HepG2 (cell line): ENCODE measurements around the gene STK40. TPM values are rescaled to one million over a fixed set of nuclear protein-coding genes. Genes with fewer than 3 reads are reported as not detected.

Experiments used
- ADNP ChIP-seq: sonication (generic); formaldehyde crosslinking; IDR thresholded peaks from 2 replicates; pipeline ENCODE4 v1.4.0; 2020; ENCODE audit warnings: missing genetic modification reagents
- CEBPG ChIP-seq: IDR thresholded peaks from 2 replicates; pipeline ENCODE4 v1.6.1; 2016
- CREM ChIP-seq, 2 experiments: sonication (generic) in 1 of 2; formaldehyde crosslinking in 1 of 2; IDR thresholded peaks; 2 replicates each; pipeline versions ENCODE4 v1.4.0 to v1.6.1; 2016 to 2020; ENCODE audit warnings: antibody characterized with exemption in 1 of 2, mild to moderate bottlenecking in 1 of 2, missing genetic modification reagents in 1 of 2
- DNMT3B ChIP-seq: conservative IDR thresholded peaks from 2 replicates; pipeline ENCODE4 v1.6.1; 2016; ENCODE audit warnings: missing biosample characterization, control low read depth
- JUN ChIP-seq: sonication (generic); formaldehyde crosslinking; IDR thresholded peaks from 2 replicates; pipeline ENCODE4 v1.4.0; 2020; ENCODE audit warnings: mild to moderate bottlenecking, missing genetic modification reagents
- KDM2A ChIP-seq: sonication (generic); formaldehyde crosslinking; IDR thresholded peaks from 2 replicates; pipeline ENCODE4 v1.4.0; 2020; ENCODE audit warnings: low read depth, missing genetic modification reagents, borderline replicate concordance
- KDM5A ChIP-seq: fragments of 200-600 bp; sonication (generic); IDR thresholded peaks from 2 replicates; pipeline ENCODE4 v1.7.0; 2018; ENCODE audit warnings: antibody characterized with exemption, mild to moderate bottlenecking, low read length, borderline replicate concordance
- NR1H2 ChIP-seq: sonication (generic); formaldehyde crosslinking; IDR thresholded peaks from 2 replicates; pipeline ENCODE4 v1.8.1; 2022; ENCODE audit warnings: low read depth, missing genetic modification reagents, borderline replicate concordance
- PAX8 ChIP-seq: sonication (generic); formaldehyde crosslinking; IDR thresholded peaks from 2 replicates; pipeline ENCODE4 v1.8.0; 2022; ENCODE audit warnings: mild to moderate bottlenecking, missing genetic modification reagents, borderline replicate concordance
- RCOR2 ChIP-seq: IDR thresholded peaks from 2 replicates; pipeline ENCODE4 v1.6.1; 2016; ENCODE audit warnings: missing biosample characterization, missing genetic modification reagents
- SP5 ChIP-seq: IDR thresholded peaks from 2 replicates; pipeline ENCODE4 v1.6.1; 2016; ENCODE audit warnings: low read depth, borderline replicate concordance
- TBL1XR1 ChIP-seq: fragments of 150-350 bp; IDR thresholded peaks from 2 replicates; pipeline ENCODE4 v1.6.1; 2014; ENCODE audit warnings: borderline replicate concordance, low read length; ENCODE audit not compliant: partially characterized antibody
- YEATS2 ChIP-seq: sonication (generic); formaldehyde crosslinking; IDR thresholded peaks from 2 replicates; pipeline ENCODE4 v1.4.0; 2020; ENCODE audit warnings: missing genetic modification reagents, borderline replicate concordance
- ZNF160 ChIP-seq: sonication (generic); formaldehyde crosslinking; IDR thresholded peaks from 2 replicates; pipeline ENCODE4 v1.8.0; 2022; ENCODE audit warnings: mild to moderate bottlenecking, inconsistent platforms, missing genetic modification reagents
- ZNF512 ChIP-seq: sonication (generic); formaldehyde crosslinking; IDR thresholded peaks from 2 replicates; pipeline ENCODE4 v1.4.0; 2020; ENCODE audit warnings: mild to moderate bottlenecking, missing genetic modification reagents
- ZNF550 ChIP-seq: sonication (generic); formaldehyde crosslinking; IDR thresholded peaks from 2 replicates; pipeline ENCODE4 v1.4.0; 2020; ENCODE audit warnings: mild to moderate bottlenecking, missing genetic modification reagents, borderline replicate concordance
- ZNF577 ChIP-seq: sonication (generic); formaldehyde crosslinking; IDR thresholded peaks from 2 replicates; pipeline ENCODE4 v1.4.0; 2020; ENCODE audit warnings: mild to moderate bottlenecking, low read depth, missing genetic modification reagents, borderline replicate concordance
- ZNF619 ChIP-seq: sonication (generic); formaldehyde crosslinking; IDR thresholded peaks from 2 replicates; pipeline ENCODE4 v1.4.0; 2020; ENCODE audit warnings: mild to moderate bottlenecking, missing genetic modification reagents
- polyA plus RNA-seq, 8 experiments: library from polyadenylated mRNA; depleted of rRNA in 3 of 8; stranded (reverse) in 7 of 8; unstranded in 1 of 8; fragments of >200 nt; fragmentation: Illumina TruSeq in 4 of 8; extraction: Trizol in 4 of 8; gene quantifications; 2 replicates each; pipeline versions ENCODE4 v1.2.1 to v1.2.3, GENCODE V29; 2011 to 2016; ENCODE audit warnings: low read depth in 4 of 8, missing spikeins in 1 of 8, mixed read lengths in 1 of 8; ENCODE audit not compliant: insufficient read depth in 1 of 8
- total RNA-seq, 5 experiments: library from RNA; depleted of rRNA; stranded (reverse); fragments of >200 nt; fragmentation: Illumina TruSeq; extraction: Trizol; gene quantifications; 2 replicates each; pipeline ENCODE4 v1.2.3, GENCODE V29; 2016; ENCODE audit warnings: low read depth in 1 of 5
- TF ChIP-seq, protein P1 (sequence below): sonication (generic); formaldehyde crosslinking; IDR thresholded peaks from 2 replicates; pipeline ENCODE4 v1.9.0; 2022; ENCODE audit warnings: missing genetic modification reagents, mild to moderate bottlenecking, borderline replicate concordance
- TF ChIP-seq, protein P2 (sequence below): sonication (generic); formaldehyde crosslinking; IDR thresholded peaks from 2 replicates; pipeline ENCODE4; 2020; ENCODE audit warnings: missing genetic modification reagents, mild to moderate bottlenecking, borderline replicate concordance
- TF ChIP-seq, protein P3 (sequence below): sonication (generic); formaldehyde crosslinking; IDR thresholded peaks from 2 replicates; pipeline ENCODE4 v1.4.0; 2020; ENCODE audit warnings: missing genetic modification reagents, borderline replicate concordance

Gene STK40
- total and polyA plus RNA-seq, 2 of the 13 experiments (the other 11 are each of a cell fraction or from before 2014, with no cell fraction given), result 33.8 to 35.1 TPM

GRCh38 chr1:36386265-36387140 is 779 bp upstream of the STK40 start (continued):
- TF ChIP-seq, protein P1, sequence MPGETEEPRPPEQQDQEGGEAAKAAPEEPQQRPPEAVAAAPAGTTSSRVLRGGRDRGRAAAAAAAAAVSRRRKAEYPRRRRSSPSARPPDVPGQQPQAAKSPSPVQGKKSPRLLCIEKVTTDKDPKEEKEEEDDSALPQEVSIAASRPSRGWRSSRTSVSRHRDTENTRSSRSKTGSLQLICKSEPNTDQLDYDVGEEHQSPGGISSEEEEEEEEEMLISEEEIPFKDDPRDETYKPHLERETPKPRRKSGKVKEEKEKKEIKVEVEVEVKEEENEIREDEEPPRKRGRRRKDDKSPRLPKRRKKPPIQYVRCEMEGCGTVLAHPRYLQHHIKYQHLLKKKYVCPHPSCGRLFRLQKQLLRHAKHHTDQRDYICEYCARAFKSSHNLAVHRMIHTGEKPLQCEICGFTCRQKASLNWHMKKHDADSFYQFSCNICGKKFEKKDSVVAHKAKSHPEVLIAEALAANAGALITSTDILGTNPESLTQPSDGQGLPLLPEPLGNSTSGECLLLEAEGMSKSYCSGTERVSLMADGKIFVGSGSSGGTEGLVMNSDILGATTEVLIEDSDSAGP, result peak; percentile 97
- TF ChIP-seq, protein P2, sequence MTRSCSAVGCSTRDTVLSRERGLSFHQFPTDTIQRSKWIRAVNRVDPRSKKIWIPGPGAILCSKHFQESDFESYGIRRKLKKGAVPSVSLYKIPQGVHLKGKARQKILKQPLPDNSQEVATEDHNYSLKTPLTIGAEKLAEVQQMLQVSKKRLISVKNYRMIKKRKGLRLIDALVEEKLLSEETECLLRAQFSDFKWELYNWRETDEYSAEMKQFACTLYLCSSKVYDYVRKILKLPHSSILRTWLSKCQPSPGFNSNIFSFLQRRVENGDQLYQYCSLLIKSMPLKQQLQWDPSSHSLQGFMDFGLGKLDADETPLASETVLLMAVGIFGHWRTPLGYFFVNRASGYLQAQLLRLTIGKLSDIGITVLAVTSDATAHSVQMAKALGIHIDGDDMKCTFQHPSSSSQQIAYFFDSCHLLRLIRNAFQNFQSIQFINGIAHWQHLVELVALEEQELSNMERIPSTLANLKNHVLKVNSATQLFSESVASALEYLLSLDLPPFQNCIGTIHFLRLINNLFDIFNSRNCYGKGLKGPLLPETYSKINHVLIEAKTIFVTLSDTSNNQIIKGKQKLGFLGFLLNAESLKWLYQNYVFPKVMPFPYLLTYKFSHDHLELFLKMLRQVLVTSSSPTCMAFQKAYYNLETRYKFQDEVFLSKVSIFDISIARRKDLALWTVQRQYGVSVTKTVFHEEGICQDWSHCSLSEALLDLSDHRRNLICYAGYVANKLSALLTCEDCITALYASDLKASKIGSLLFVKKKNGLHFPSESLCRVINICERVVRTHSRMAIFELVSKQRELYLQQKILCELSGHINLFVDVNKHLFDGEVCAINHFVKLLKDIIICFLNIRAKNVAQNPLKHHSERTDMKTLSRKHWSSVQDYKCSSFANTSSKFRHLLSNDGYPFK (CRISPR knock-in tag), result peak; percentile 68; the same call in 1 of the 2 replicates
- peak; percentile 29; the same call in 1 of the 2 replicates for TF ChIP-seq YEATS2
- no peak for TF ChIP-seq ADNP (CRISPR knock-in tag)
- TF ChIP-seq ZNF160 (CRISPR knock-in tag), result no peak
- TF ChIP-seq, protein P3, sequence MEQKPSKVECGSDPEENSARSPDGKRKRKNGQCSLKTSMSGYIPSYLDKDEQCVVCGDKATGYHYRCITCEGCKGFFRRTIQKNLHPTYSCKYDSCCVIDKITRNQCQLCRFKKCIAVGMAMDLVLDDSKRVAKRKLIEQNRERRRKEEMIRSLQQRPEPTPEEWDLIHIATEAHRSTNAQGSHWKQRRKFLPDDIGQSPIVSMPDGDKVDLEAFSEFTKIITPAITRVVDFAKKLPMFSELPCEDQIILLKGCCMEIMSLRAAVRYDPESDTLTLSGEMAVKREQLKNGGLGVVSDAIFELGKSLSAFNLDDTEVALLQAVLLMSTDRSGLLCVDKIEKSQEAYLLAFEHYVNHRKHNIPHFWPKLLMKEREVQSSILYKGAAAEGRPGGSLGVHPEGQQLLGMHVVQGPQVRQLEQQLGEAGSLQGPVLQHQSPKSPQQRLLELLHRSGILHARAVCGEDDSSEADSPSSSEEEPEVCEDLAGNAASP (CRISPR knock-in tag), result peak; percentile 5; the same call in 1 of the 2 replicates
- TF ChIP-seq PAX8 (CRISPR knock-in tag), result 0 out of 2 replicates have a peak, but pooled peaks have one; percentile 73
- TF ChIP-seq KDM5A, result peak; percentile 55; the same call in 1 of the 2 replicates
- TF ChIP-seq TBL1XR1, result peak; percentile 63
- no peak; the same call in 1 of the 2 replicates for TF ChIP-seq CREM (IDR thresholded peaks at IDR 0.05)
- TF ChIP-seq CREM (CRISPR knock-in tag; IDR thresholded peaks at IDR 0.05), result no peak
- TF ChIP-seq ZNF550 (CRISPR knock-in tag), result no peak
- peak; percentile 99 for TF ChIP-seq CEBPG (CRISPR knock-in tag)
- TF ChIP-seq RCOR2 (CRISPR knock-in tag), result peak; percentile 66; the same call in 1 of the 2 replicates
- TF ChIP-seq ZNF619 (CRISPR knock-in tag), result peak; percentile 39; the same call in 1 of the 2 replicates
- no peak for TF ChIP-seq DNMT3B (CRISPR knock-in tag)
- TF ChIP-seq ZNF512 (CRISPR knock-in tag), result 0 out of 2 replicates have a peak, but pooled peaks have one; percentile 51
- TF ChIP-seq NR1H2 (CRISPR knock-in tag), result no peak
- TF ChIP-seq KDM2A (CRISPR knock-in tag), result peak; percentile 76
- TF ChIP-seq SP5 (CRISPR knock-in tag), result peak; percentile 84
- TF ChIP-seq ZNF577 (CRISPR knock-in tag), result no peak
- peak; percentile 86; the same call in 1 of the 2 replicates for TF ChIP-seq JUN (CRISPR knock-in tag)
